Stimulated activated CD4-positive, alpha-beta T cell treated with anti-CD3 and anti-CD28 coated beads, Interleukin-4, amount 100 ng/mL, for 24 hours (primary cell): ENCODE data around the gene A3GALT2.
"Not testable (repeated sequence)": the region's sequence is repeated elsewhere in the genome, so short reads cannot be mapped to it uniquely, and the experiment has no call there.

Experiments used
- DNase-seq: peaks from one replicate; pipeline ENCODE4 v3.0.0-alpha.2; 2020

A3GALT2 gene

GRCh38 chr1:33309351-33309750, 11.5 kb downstream of the A3GALT2 start:
- not testable (repeated sequence) for DNase-seq

- DNase-seq = no peak
These were observed 13.4 kb downstream of the A3GALT2 start for GRCh38 chr1:33307494-33307864.

- DNase-seq = no peak
These were observed 14.0 kb downstream of the A3GALT2 start for GRCh38 chr1:33306653-33307493.

- no peak for DNase-seq
These were observed 14.9 kb downstream of the A3GALT2 start for GRCh38 chr1:33305816-33306652.

- no peak for DNase-seq
These were observed 15.9 kb downstream of the A3GALT2 start for GRCh38 chr1:33305016-33305415.

- DNase-seq = peak; percentile 20
These were observed 18.6 kb downstream of the A3GALT2 start for GRCh38 chr1:33302325-33302724.

- DNase-seq = no peak
These were observed 19.5 kb downstream of the A3GALT2 start for GRCh38 chr1:33301273-33301984.

- DNase-seq = no peak
These were observed 20.2 kb downstream of the A3GALT2 start for GRCh38 chr1:33300673-33301072.

GRCh38 chr1:33299461-33300155, 21.3 kb downstream of the A3GALT2 start:
- DNase-seq = no peak

- peak; percentile 62 for DNase-seq
These were observed 22.1 kb downstream of the A3GALT2 start for GRCh38 chr1:33298623-33299277.

GRCh38 chr1:33297911-33298622, 22.8 kb downstream of the A3GALT2 start:
- DNase-seq = no peak

- no peak for DNase-seq
These were observed 24.1 kb downstream of the A3GALT2 start for GRCh38 chr1:33296824-33297223.

GRCh38 chr1:33296082-33296458, 24.8 kb downstream of the A3GALT2 start:
- DNase-seq = no peak

GRCh38 chr1:33295450-33296081, 25.3 kb downstream of the A3GALT2 start:
- peak; percentile 89 for DNase-seq

GRCh38 chr1:33295023-33295422, 25.9 kb downstream of the A3GALT2 start:
- no peak for DNase-seq

GRCh38 chr1:33294071-33295010, 26.6 kb downstream of the A3GALT2 start:
- DNase-seq = no peak

- no peak for DNase-seq
These were observed 28.1 kb downstream of the A3GALT2 start for GRCh38 chr1:33292726-33293340.

- DNase-seq = not testable (repeated sequence)
These were observed 30.3 kb downstream of the A3GALT2 start for GRCh38 chr1:33290615-33291014.

GRCh38 chr1:33289858-33290154, 31.1 kb downstream of the A3GALT2 start:
- DNase-seq = no peak
